ENCODE measurements around the gene LRP2.

LRP2 gene

GRCh38 chr2:169247211-169247610 lies 115.1 kb downstream of the LRP2 start:
- Histone ChIP-seq H3K4me3 (ENCODE audit: low read depth, low read length) (no peak overlapping the region), H3K36me3 (no peaks in the 10 kb centered on the region), H3K9me3 (no peaks in the 10 kb centered on the region), H3K4me1 (no peaks in the 10 kb centered on the region), H3K27me3 (no peaks in the 10 kb centered on the region)
- TF ChIP-seq, protein P1, sequence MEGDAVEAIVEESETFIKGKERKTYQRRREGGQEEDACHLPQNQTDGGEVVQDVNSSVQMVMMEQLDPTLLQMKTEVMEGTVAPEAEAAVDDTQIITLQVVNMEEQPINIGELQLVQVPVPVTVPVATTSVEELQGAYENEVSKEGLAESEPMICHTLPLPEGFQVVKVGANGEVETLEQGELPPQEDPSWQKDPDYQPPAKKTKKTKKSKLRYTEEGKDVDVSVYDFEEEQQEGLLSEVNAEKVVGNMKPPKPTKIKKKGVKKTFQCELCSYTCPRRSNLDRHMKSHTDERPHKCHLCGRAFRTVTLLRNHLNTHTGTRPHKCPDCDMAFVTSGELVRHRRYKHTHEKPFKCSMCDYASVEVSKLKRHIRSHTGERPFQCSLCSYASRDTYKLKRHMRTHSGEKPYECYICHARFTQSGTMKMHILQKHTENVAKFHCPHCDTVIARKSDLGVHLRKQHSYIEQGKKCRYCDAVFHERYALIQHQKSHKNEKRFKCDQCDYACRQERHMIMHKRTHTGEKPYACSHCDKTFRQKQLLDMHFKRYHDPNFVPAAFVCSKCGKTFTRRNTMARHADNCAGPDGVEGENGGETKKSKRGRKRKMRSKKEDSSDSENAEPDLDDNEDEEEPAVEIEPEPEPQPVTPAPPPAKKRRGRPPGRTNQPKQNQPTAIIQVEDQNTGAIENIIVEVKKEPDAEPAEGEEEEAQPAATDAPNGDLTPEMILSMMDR (IDR thresholded peaks at IDR 0.05; ENCODE audit: low read depth, low read length): no peak
- no peak for DNase-seq

- TF ChIP-seq, protein P1 (IDR thresholded peaks at IDR 0.05; ENCODE audit: low read depth, low read length): no peak
- H3K9me3 ChIP-seq: no peaks in the 10 kb centered on the region
- H3K27me3 ChIP-seq: no peaks in the 10 kb centered on the region
- no peaks in the 10 kb centered on the region for H3K4me1 ChIP-seq
- no peak overlapping the region for H3K4me3 ChIP-seq (ENCODE audit: low read depth, low read length)
- no peaks in the 10 kb centered on the region for H3K36me3 ChIP-seq
- DNase-seq: no peak
These were observed 121.9 kb downstream of the LRP2 start for GRCh38 chr2:169240405-169240804.

DNA sequence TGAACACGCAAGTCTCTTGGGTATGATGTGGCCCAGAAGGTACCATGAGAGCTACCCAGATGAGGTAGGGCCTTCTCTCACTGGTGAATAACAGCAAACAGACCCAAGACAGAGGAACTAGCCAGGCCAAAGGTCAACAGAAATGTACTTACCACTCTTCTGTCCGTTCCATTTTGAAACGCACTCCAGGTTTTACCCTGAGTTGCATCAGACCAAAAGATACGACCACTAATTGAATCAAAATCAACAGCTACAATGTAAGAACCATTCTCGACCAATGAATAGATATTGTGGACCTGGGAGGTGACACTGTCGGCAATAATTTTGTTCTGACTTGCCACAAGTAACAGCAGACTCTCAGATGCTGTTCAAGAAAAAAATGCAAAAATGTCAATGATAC lies 124.4 kb downstream of the LRP2 start:
- TF ChIP-seq, protein P1 (IDR thresholded peaks at IDR 0.05; ENCODE audit: low read depth, low read length): no peak
- no peaks in the 10 kb centered on the region for H3K4me1 ChIP-seq

GRCh38 chr2:169237286-169237685 lies 125.0 kb downstream of the LRP2 start:
- TF ChIP-seq, protein P1 (IDR thresholded peaks at IDR 0.05; ENCODE audit: low read depth, low read length): no peak
- H3K9me3 ChIP-seq: no peaks in the 10 kb centered on the region
- no peak for DNase-seq
- H3K4me3 ChIP-seq (ENCODE audit: low read depth, low read length): no peak overlapping the region
- no peaks in the 10 kb centered on the region for H3K27me3 ChIP-seq
- no peaks in the 10 kb centered on the region for H3K36me3 ChIP-seq
- H3K4me1 ChIP-seq: no peaks in the 10 kb centered on the region

More for the DNA sequence above, 124.4 kb downstream of the LRP2 start:
- no peak for DNase-seq
- no peaks in the 10 kb centered on the region for H3K36me3 ChIP-seq
- no peaks in the 10 kb centered on the region for H3K9me3 ChIP-seq
- H3K27me3 ChIP-seq: no peaks in the 10 kb centered on the region
- H3K4me3 ChIP-seq (ENCODE audit: low read depth, low read length): no peak overlapping the region

DNA sequence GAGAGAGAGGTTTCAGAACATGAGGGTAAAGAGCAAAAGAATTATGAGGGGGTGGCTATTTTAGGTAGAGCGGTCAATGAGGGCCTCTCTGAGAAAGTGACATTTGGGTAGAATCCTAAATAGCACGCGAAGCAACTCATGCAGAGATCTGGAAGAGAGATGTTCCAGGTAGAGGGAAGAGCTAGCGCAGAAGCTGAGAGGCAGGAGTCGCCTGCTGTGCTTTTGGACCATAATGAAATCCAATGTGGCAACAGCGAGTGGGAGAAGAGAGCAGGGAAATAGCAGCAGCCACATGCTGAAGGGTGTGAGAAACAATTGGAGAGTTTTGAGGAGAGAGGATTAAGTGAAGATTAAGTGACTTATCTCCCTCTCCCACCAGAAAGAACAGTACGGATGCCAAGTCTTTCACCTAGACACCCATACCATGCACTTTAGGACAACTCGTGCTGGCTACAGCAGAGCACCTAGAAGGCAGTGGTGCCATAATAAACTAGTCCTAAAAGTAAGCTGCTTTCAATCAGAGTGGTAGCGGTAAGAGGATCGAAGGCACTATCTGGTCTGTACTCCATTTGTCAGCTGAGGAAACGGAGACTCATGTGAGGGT lies 129.7 kb downstream of the LRP2 start:
- H3K9me3 ChIP-seq: no peaks in the 10 kb centered on the region
- H3K27me3 ChIP-seq: no peaks in the 10 kb centered on the region
- no peaks in the 10 kb centered on the region for H3K36me3 ChIP-seq
- no peak overlapping the region for H3K4me3 ChIP-seq (ENCODE audit: low read depth, low read length)
- DNase-seq: no peak
- H3K4me1 ChIP-seq: no peaks in the 10 kb centered on the region
- TF ChIP-seq, protein P1 (IDR thresholded peaks at IDR 0.05; ENCODE audit: low read depth, low read length): no peak

DNA sequence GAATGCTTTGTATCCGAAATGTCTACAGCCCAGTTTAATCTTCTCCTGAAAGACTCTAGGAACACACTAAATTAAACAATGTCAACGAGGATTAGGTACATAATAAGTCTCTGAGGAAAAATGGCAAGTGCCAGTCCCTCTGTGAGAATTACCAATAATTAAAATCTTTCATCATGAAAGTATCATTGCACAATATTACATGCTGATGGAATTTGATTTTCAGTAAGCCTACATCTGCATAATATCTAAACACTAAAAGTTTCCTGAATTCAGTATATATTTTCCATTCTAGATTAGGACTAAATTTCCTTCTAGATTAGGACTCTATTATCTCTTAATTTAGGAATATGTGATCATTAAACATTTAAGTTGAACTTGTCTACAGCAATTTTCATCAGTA lies 132.1 kb downstream of the LRP2 start:
- H3K27me3 ChIP-seq: no peaks in the 10 kb centered on the region
- H3K4me1 ChIP-seq: no peaks in the 10 kb centered on the region
- H3K36me3 ChIP-seq: no peaks in the 10 kb centered on the region
- H3K4me3 ChIP-seq (ENCODE audit: low read depth, low read length): no peak overlapping the region
- no peak for DNase-seq
- H3K9me3 ChIP-seq: no peaks in the 10 kb centered on the region
- TF ChIP-seq, protein P1 (IDR thresholded peaks at IDR 0.05; ENCODE audit: low read depth, low read length): no peak
